K562 (cell line): Measurements from ENCODE around the gene SORBS2.

Experiments
- POLR2A ChIP-seq: fragments of 450-650 bp; conservative IDR thresholded peaks from 2 replicates; pipeline ENCODE4 v1.6.1; 2016
- ZNF766 ChIP-seq: fragments of 200-800 bp; sonication (Bioruptor generic); conservative IDR thresholded peaks from 2 replicates; pipeline ENCODE4 v1.6.1; 2016; ENCODE audit warnings: missing genetic modification characterization, missing compliant biosample characterization

DNA sequence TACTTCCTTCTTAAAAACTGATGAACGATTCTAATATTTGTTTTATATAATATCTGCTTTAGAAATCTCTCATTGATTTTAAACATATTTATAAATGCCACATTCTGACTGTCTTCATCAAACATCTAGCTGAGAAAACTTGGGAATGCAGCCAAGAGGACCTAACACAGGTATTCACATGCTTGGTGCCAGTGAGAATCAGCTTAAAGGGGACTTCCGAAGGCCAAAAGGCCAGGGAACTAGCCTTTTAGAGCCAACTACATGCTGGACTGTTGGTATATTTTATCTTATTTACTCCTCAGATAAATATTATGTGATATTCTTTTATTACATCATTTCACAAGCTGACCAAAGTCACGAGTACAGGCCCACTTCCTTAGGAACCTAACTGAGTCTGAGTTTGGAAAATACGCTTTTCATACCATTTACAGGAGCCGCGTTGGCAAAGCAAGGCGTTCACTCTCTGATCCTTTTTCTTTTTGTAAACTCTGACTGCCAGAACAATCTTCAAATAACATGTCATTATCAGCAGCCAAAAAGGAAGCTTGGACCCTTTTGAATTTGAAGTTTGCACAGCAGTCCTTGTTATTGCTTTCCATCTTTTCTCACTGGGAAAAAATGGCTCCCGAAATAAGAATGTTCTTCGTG is 235.6 kb downstream of the SORBS2 start:
- TF ChIP-seq ZNF766 (no peak), POLR2A (no peak)
